ENCODE results near the gene GARNL3.

GARNL3 gene

DNA sequence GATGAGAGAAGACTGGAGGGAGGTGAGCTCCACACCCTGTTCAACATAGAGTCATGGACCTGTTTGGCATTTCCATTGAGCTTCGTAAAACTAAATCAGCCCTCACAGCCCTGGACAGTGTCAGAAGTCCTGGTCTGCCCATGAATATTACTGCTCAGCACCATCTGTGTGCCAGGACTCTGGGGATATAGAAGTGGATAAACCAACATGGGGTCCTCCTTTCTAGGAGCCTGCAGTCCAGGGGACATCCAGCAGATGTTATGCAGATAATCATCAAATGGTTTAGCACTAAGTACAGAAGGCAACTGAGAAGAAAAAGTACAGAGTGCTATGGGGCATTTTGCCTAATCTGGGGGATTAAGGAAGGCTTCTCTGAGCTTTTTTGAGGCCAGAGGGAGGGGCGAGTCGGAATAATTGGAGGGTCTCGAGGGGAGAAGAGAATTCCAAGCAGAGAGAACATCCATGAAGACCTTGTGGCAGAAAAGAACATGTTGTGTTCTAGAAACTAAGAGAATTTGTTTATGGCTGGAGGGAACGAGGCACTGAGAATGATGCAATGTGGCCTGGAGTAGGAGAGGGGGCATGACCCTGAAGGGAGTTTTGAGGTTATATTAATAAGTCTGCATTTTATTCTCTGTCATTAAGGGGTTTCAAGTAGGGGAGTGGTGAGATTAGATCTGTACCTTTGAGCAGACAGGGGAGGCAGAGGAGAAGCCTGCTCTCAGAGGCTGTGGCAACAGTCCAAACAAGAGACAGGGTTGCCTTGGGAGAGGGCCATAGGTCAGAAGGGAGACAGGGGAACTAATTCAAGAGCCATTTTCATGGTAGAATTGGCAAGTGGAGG lies 68.9 kb downstream of the GARNL3 start:
- WGBS (ENCODE audit: insufficient coverage, insufficient read length): no CpG with 5 or more reads among the region's 5 CpGs
- DNase-seq (ENCODE audit: low read depth, low spot score): no peak
- H3K4me1 ChIP-seq (ENCODE audit: control insufficient read depth, insufficient read depth, low read length): no peaks in the 10 kb centered on the region
- H3K27me3 ChIP-seq (ENCODE audit: control insufficient read depth, insufficient read depth, low read length): no peaks in the 10 kb centered on the region
- H3K4me3 ChIP-seq (ENCODE audit: low read length): no peak overlapping the region
- H3K9me3 ChIP-seq (ENCODE audit: control insufficient read depth, insufficient read depth, low read length): no peaks in the 10 kb centered on the region
- no peak overlapping the region for H3K27ac ChIP-seq (ENCODE audit: low read length)
- H3K36me3 ChIP-seq (ENCODE audit: control insufficient read depth, insufficient read depth, low read length): no peaks in the 10 kb centered on the region

DNA sequence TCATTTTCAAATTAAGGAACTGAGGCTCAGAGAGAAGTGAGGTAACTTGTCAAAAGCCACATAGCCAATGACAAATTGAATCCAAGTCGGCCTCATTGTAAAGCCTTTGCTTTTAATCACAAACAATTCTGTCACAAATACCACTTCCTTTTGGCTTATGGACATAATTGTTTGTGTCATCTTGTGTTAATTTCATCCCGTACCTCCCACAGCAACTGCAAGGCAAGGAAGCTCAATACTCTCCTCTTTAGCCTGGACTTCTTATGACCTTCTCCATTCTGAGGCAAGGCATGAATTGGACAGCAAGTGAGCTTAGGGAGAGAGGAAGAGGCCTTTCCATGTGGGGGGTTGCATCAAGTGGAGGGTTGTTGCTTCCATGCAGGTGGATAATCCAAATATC lies 70.2 kb downstream of the GARNL3 start:
- Histone ChIP-seq H3K27me3 (ENCODE audit: control insufficient read depth, insufficient read depth, low read length) (no peaks in the 10 kb centered on the region), H3K4me1 (ENCODE audit: control insufficient read depth, insufficient read depth, low read length) (no peaks in the 10 kb centered on the region), H3K9me3 (ENCODE audit: control insufficient read depth, insufficient read depth, low read length) (no peaks in the 10 kb centered on the region), H3K27ac (ENCODE audit: low read length) (no peak overlapping the region), H3K4me3 (ENCODE audit: low read length) (no peak overlapping the region), H3K36me3 (ENCODE audit: control insufficient read depth, insufficient read depth, low read length) (no peaks in the 10 kb centered on the region)
- no peak for DNase-seq (ENCODE audit: low read depth, low spot score)
- no CpG with 5 or more reads among the region's 2 CpGs for WGBS (ENCODE audit: insufficient coverage, insufficient read length)

DNA sequence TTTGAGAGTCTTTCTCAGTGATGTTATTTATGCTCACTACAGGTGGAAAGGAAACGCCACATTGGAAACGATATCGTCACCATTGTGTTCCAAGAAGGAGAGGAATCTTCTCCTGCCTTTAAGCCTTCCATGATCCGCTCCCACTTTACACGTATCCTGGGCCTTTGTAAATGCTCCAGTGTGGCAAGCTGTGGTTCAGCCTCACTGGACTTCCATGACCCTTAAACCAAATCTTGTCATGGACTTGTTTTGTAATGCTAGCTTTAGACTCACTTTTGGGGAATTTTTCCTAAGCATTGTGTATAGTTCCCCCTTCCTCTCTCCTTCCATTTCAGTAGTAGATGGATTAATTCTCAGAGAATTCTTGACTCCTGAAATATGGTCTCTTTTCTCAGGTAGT lies 71.5 kb downstream of the GARNL3 start:
- Histone ChIP-seq H3K27me3 (ENCODE audit: control insufficient read depth, insufficient read depth, low read length) (no peaks in the 10 kb centered on the region), H3K27ac (ENCODE audit: low read length) (no peak overlapping the region), H3K4me3 (ENCODE audit: low read length) (no peak overlapping the region), H3K36me3 (ENCODE audit: control insufficient read depth, insufficient read depth, low read length) (no peaks in the 10 kb centered on the region), H3K4me1 (ENCODE audit: control insufficient read depth, insufficient read depth, low read length) (no peaks in the 10 kb centered on the region), H3K9me3 (ENCODE audit: control insufficient read depth, insufficient read depth, low read length) (no peaks in the 10 kb centered on the region)
- WGBS (ENCODE audit: insufficient coverage, insufficient read length): no CpG with 5 or more reads among the region's 5 CpGs
- no peak for DNase-seq (ENCODE audit: low read depth, low spot score)

DNA sequence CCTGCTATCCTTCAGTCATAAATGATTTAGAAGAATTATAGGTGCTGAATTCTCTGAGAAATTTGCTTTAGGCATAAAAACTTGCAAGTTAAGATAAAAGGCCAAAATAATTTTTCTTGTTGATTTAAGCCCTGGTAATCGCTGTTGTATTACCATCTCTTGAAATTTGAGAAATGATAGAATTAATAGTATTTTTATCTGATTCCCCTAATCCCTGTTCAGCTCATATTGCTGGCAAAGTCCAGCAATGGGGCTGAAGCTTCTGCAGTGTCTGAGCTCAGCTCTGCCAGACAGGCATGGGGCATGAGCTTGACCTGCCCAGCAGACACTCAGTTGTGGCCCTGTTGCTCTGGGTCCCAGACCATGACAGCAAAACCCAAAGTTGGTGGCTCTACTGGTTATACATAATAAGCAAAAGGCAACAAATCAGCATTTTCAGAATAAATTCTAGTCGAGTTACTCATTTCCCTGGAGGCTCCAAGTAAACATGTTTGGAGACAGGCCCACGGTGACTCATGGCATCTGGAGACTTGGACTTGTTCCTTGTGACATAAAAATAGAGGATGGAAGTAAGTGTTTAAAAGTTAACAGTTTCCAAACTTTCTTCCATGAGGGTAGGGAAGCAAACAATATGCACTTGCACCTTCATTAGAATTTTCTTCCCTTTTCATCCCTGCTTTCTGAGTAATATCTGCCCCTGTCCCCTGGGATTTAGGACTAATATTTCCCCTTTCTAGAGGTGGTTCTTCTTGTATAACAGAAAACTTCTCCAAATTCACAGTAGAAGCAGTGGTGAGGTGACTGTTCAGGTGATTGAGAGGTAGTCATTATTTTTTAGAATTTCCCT lies 72.2 kb downstream of the GARNL3 start:
- WGBS (ENCODE audit: insufficient coverage, insufficient read length): no CpG with 5 or more reads among the region's 3 CpGs
- Histone ChIP-seq H3K27me3 (ENCODE audit: control insufficient read depth, insufficient read depth, low read length) (no peaks in the 10 kb centered on the region), H3K9me3 (ENCODE audit: control insufficient read depth, insufficient read depth, low read length) (no peaks in the 10 kb centered on the region), H3K4me3 (ENCODE audit: low read length) (no peak overlapping the region), H3K36me3 (ENCODE audit: control insufficient read depth, insufficient read depth, low read length) (no peaks in the 10 kb centered on the region), H3K4me1 (ENCODE audit: control insufficient read depth, insufficient read depth, low read length) (no peaks in the 10 kb centered on the region), H3K27ac (ENCODE audit: low read length) (no peak overlapping the region)
- no peak for DNase-seq (ENCODE audit: low read depth, low spot score)

DNA sequence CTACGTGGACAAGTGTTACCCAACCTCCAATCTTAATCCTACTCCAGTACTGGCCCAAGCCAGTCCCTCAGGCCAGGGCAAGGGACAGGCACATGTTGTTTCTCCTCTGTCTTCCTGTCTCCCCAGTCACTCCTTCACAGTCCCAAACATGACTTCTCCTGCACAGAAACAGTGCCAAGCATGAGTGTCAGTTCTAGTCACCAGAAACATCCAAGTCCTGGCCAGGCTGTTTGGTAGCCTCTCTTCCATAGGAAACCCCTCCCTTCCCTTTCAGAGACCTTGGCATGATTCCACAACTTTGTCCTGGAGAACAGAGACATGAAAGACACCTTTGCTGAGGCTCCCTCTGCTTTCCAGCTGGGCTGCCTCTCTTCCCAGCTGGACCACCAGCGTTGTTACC lies 76.1 kb downstream of the GARNL3 start:
- Histone ChIP-seq H3K4me1 (ENCODE audit: control insufficient read depth, insufficient read depth, low read length) (no peaks in the 10 kb centered on the region), H3K4me3 (ENCODE audit: low read length) (no peak overlapping the region), H3K27me3 (ENCODE audit: control insufficient read depth, insufficient read depth, low read length) (no peaks in the 10 kb centered on the region), H3K36me3 (ENCODE audit: control insufficient read depth, insufficient read depth, low read length) (0 out of 2 replicates have a peak, but pooled peaks cover 2% of the 10 kb centered on the region), H3K27ac (ENCODE audit: low read length) (no peak overlapping the region), H3K9me3 (ENCODE audit: control insufficient read depth, insufficient read depth, low read length) (no peaks in the 10 kb centered on the region)
- DNase-seq (ENCODE audit: low read depth, low spot score): no peak
- whole genome bisulfite sequencing (ENCODE audit: insufficient coverage, insufficient read length): no CpG with 5 or more reads among the region's 2 CpGs

DNA sequence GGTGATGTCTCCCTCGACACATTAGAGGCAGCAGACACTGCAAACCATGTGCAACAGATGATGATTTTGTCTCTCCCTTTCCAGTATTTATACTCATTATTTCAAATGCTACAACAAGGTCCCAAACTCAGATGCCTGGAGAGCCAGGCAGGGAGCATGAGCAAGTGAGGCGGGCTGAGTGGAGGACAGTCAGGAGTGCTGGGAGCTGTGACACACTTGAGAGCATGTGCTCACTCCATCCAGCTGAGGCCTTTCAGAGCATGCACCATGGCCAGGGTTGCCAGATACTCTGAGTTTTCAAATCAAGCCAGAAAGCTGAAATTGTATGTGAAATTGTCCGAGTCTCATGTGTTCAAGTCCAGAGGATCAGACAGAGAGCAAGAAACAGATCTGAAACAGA lies 76.6 kb downstream of the GARNL3 start:
- Histone ChIP-seq H3K36me3 (ENCODE audit: control insufficient read depth, insufficient read depth, low read length) (0 out of 2 replicates have a peak, but pooled peaks cover 2% of the 10 kb centered on the region), H3K27ac (ENCODE audit: low read length) (no peak overlapping the region), H3K9me3 (ENCODE audit: control insufficient read depth, insufficient read depth, low read length) (no peaks in the 10 kb centered on the region), H3K4me1 (ENCODE audit: control insufficient read depth, insufficient read depth, low read length) (no peaks in the 10 kb centered on the region), H3K27me3 (ENCODE audit: control insufficient read depth, insufficient read depth, low read length) (no peaks in the 10 kb centered on the region), H3K4me3 (ENCODE audit: low read length) (no peak overlapping the region)
- no peak for DNase-seq (ENCODE audit: low read depth, low spot score)
- no CpG with 5 or more reads among the region's 3 CpGs for WGBS (ENCODE audit: insufficient coverage, insufficient read length)

DNA sequence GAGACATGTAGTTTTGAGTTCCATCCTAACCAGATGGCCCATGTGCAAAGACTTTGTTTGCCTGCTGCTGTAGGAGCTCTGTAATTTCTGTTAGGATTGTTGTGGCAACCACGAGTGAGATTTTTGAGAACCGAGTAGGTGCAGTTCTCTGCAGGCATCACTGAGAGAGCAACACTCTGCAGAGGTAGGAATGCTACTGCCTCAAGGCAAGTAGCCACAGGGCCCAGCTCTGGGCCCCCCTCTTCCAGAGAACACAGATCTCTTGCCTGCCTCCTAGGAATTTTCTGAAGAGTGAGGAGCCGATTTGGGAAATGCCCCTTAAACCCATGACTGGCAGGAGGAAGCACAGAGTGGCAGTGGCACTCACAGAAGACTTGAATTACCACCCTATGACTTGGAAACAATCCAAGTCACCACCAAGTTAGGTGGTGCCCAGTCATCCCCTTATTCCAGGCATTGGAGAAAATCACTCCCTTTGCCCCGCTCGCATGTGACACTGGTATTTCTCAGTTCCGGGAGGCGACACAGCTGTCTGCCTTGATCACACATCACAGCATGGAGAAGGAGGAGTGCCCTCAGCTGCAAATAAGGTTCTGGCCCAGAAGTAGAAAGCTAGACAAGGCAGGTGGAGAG lies 79.9 kb downstream of the GARNL3 start:
- no CpG with 5 or more reads among the region's 7 CpGs for WGBS (ENCODE audit: insufficient coverage, insufficient read length)
- Histone ChIP-seq H3K9me3 (ENCODE audit: control insufficient read depth, insufficient read depth, low read length) (no peaks in the 10 kb centered on the region), H3K27me3 (ENCODE audit: control insufficient read depth, insufficient read depth, low read length) (no peaks in the 10 kb centered on the region), H3K4me3 (ENCODE audit: low read length) (no peak overlapping the region), H3K36me3 (ENCODE audit: control insufficient read depth, insufficient read depth, low read length) (0 out of 2 replicates have a peak, but pooled peaks cover 2% of the 10 kb centered on the region), H3K4me1 (ENCODE audit: control insufficient read depth, insufficient read depth, low read length) (no peaks in the 10 kb centered on the region), H3K27ac (ENCODE audit: low read length) (no peak overlapping the region)
- DNase-seq (ENCODE audit: low read depth, low spot score): no peak

DNA sequence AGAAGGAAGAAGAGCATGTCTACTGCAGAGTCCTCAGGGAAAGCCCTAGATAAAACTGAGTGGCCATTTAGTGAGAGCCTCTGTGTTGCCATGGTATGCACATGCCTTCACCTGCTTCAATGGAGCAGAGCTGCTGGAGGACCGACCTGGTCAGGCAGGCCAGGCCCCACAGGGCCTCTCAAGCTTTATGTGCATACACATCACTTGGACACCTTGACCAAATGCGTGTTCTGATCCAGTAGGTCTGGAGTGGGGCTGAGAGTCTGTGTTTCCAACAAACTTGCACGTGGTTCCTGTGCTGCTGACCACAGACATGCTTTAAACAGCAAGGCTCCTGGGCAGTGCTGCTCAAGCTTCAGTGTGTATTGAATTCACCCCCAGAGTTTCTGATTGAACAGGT lies 81.0 kb downstream of the GARNL3 start:
- WGBS (ENCODE audit: insufficient coverage, insufficient read length): no CpG with 5 or more reads among the region's 3 CpGs

DNA sequence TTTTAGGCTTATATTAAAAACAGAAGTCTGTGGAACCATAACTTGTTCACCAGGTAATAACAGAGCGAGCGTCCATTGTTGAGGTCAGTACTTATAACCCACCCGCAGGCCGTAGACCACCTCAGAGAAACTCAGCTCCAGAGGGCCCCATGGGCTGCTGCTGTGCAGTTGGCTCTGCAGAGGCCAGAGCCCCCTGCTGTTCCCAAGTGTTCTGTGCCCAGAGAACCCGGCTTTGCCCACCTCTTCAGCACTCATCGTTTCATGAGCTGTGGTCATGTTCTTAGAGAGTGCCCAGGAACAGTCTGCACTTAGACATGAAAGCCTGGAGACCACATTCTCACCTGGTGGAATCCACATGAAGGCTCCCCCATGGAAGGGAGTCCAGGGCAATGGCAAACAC lies 82.0 kb downstream of the GARNL3 start:
- no peaks in the 10 kb centered on the region for H3K4me1 ChIP-seq (ENCODE audit: control insufficient read depth, insufficient read depth, low read length)
- no CpG with 5 or more reads among the region's 6 CpGs for WGBS (ENCODE audit: insufficient coverage, insufficient read length)
- H3K9me3 ChIP-seq (ENCODE audit: control insufficient read depth, insufficient read depth, low read length): no peaks in the 10 kb centered on the region
- no peak overlapping the region for H3K4me3 ChIP-seq (ENCODE audit: low read length)
- H3K27me3 ChIP-seq (ENCODE audit: control insufficient read depth, insufficient read depth, low read length): no peaks in the 10 kb centered on the region
- DNase-seq (ENCODE audit: low read depth, low spot score): no peak
- no peak overlapping the region for H3K27ac ChIP-seq (ENCODE audit: low read length)
- 0 out of 2 replicates have a peak, but pooled peaks cover 2% of the 10 kb centered on the region for H3K36me3 ChIP-seq (ENCODE audit: control insufficient read depth, insufficient read depth, low read length)

More for the DNA sequence above, 81.0 kb downstream of the GARNL3 start:
- 0 out of 2 replicates have a peak, but pooled peaks cover 2% of the 10 kb centered on the region for H3K36me3 ChIP-seq (ENCODE audit: control insufficient read depth, insufficient read depth, low read length)
- no peaks in the 10 kb centered on the region for H3K9me3 ChIP-seq (ENCODE audit: control insufficient read depth, insufficient read depth, low read length)
- no peak for DNase-seq (ENCODE audit: low read depth, low spot score)
- H3K27ac ChIP-seq (ENCODE audit: low read length): no peak overlapping the region
- H3K4me3 ChIP-seq (ENCODE audit: low read length): no peak overlapping the region
- no peaks in the 10 kb centered on the region for H3K4me1 ChIP-seq (ENCODE audit: control insufficient read depth, insufficient read depth, low read length)
- H3K27me3 ChIP-seq (ENCODE audit: control insufficient read depth, insufficient read depth, low read length): no peaks in the 10 kb centered on the region
